ENCODE results near the gene TATDN2. TPM values are rescaled to one million over a fixed set of nuclear protein-coding genes. Genes with fewer than 3 reads are reported as not detected.

The TATDN2 gene
- total and polyA plus RNA-seq, 9 of the 15 experiments (the other 6 are each of a cell fraction or from before 2014, with no cell fraction given) = 5.2 to 44.7 (median 25.8) TPM

DNA sequence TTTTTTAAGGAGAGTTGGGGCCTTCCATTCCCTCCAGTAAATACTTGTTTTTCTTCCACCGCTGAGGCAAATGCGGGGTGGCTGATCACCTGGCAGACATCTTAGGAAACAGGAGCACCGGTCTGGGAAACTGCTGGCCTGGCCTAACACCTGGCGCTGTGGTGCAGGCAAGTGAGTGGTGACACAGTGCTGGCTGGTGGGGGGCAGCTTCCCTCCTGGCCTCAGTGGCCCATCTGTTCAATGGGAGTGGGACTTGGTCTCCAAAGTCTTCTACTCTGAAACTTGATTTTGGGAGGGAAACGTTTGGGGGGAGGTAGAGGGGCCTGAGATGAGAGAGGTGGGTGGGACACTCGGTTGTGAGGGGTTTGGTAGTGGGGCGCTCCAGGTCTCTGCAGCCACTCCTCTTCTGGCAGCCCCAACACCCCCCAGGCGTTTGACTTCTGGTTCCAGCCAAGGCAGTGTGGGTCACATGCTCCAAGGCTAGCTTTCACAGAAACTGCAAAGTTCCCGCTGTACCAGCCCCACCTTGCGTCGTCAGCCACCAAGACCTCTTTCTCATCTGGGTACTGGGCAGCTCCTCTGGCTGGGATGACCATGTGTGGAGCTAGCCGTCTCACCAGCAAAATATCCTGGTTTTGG lies 39.8 kb downstream of the TATDN2 start:
- H3K9me1 ChIP-seq (ENCODE audit: control insufficient read depth, insufficient read depth, low read length) = no peaks in the 10 kb centered on the region
- no peaks in the 10 kb centered on the region for H3K9me3 ChIP-seq (replicated peaks; ENCODE audit: control insufficient read depth, insufficient read depth, low read depth, low read length)
- no peak overlapping the region for H3K4me2 ChIP-seq (ENCODE audit: insufficient read depth, low read length)
- no peaks in the 10 kb centered on the region for H3K27me3 ChIP-seq (ENCODE audit: control insufficient read depth in 2 of 2, insufficient read depth in 2 of 2, low read length in 2 of 2)
- H3K79me2 ChIP-seq (ENCODE audit: control insufficient read depth, insufficient read depth, low read length) = no peaks in the 10 kb centered on the region
- H3K4me1 ChIP-seq (replicated peaks in 1 of 2; ENCODE audit: control insufficient read depth in 2 of 2, insufficient read depth in 2 of 2, low read length in 2 of 2) = peaks cover 8 to 11% of the 10 kb centered on the region in 2 experiments
- TF ChIP-seq ZNF445 (CRISPR knock-in tag; IDR thresholded peaks at IDR 0.05; ENCODE audit: low read depth) (no peak), ZNF668 (CRISPR knock-in tag; IDR thresholded peaks at IDR 0.05) (no peak), KLF1 (tag; IDR thresholded peaks at IDR 0.05) (no peak), BACH1 (tag; IDR thresholded peaks at IDR 0.05) (no peak), POLR2G (IDR thresholded peaks at IDR 0.05; ENCODE audit: low read depth, low read length) (peak; percentile 36; the same call in 1 of the 2 replicates)
- TF ChIP-seq, protein P1, sequence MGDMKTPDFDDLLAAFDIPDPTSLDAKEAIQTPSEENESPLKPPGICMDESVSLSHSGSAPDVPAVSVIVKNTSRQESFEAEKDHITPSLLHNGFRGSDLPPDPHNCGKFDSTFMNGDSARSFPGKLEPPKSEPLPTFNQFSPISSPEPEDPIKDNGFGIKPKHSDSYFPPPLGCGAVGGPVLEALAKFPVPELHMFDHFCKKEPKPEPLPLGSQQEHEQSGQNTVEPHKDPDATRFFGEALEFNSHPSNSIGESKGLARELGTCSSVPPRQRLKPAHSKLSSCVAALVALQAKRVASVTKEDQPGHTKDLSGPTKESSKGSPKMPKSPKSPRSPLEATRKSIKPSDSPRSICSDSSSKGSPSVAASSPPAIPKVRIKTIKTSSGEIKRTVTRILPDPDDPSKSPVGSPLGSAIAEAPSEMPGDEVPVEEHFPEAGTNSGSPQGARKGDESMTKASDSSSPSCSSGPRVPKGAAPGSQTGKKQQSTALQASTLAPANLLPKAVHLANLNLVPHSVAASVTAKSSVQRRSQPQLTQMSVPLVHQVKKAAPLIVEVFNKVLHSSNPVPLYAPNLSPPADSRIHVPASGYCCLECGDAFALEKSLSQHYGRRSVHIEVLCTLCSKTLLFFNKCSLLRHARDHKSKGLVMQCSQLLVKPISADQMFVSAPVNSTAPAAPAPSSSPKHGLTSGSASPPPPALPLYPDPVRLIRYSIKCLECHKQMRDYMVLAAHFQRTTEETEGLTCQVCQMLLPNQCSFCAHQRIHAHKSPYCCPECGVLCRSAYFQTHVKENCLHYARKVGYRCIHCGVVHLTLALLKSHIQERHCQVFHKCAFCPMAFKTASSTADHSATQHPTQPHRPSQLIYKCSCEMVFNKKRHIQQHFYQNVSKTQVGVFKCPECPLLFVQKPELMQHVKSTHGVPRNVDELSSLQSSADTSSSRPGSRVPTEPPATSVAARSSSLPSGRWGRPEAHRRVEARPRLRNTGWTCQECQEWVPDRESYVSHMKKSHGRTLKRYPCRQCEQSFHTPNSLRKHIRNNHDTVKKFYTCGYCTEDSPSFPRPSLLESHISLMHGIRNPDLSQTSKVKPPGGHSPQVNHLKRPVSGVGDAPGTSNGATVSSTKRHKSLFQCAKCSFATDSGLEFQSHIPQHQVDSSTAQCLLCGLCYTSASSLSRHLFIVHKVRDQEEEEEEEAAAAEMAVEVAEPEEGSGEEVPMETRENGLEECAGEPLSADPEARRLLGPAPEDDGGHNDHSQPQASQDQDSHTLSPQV (IDR thresholded peaks at IDR 0.05) = no peak
- TF ChIP-seq, protein P2, sequence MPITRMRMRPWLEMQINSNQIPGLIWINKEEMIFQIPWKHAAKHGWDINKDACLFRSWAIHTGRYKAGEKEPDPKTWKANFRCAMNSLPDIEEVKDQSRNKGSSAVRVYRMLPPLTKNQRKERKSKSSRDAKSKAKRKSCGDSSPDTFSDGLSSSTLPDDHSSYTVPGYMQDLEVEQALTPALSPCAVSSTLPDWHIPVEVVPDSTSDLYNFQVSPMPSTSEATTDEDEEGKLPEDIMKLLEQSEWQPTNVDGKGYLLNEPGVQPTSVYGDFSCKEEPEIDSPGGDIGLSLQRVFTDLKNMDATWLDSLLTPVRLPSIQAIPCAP (CRISPR knock-in tag; IDR thresholded peaks at IDR 0.05; ENCODE audit: borderline replicate concordance) = no peak
- H3K27ac ChIP-seq (ENCODE audit: extremely low read depth, low read depth, low read length) = no peak overlapping the region
- no peak for DNase-seq (ENCODE audit: extremely low read depth in 1 of 4, low spot score in 3 of 4)
- POLR2A ChIA-PET = interaction anchor here (0.6 to 2.6 kb wide), 3 partner anchors 11 to 497 kb away, joined by 3 to 11 read pairs (median 3); partner anchors contain the start of gene SEC13
- H3K36me3 ChIP-seq (ENCODE audit: control insufficient read depth, insufficient read depth, low read length) = peaks cover 36% of the 10 kb centered on the region; the same call in 2 of the 3 replicates
- 0 out of 4 replicates have a peak overlapping the region, but pooled peaks of 1 of the 2 experiments have one; percentile 3 for H3K9ac ChIP-seq (ENCODE audit: insufficient read depth in 1 of 2, low read depth in 2 of 2, low read length in 2 of 2)
- WGBS (ENCODE audit: insufficient coverage, low coverage, missing lambda C conversion rate) = 85% methylated on average over 12 of the region's 12 CpGs
- CTCF ChIA-PET (ENCODE audit: low intra/inter-chr PET ratio) = no interaction called here
- H3K4me3 ChIP-seq = no peak overlapping the region
- intact Hi-C loops (cut with micrococcal nuclease) (no loop called here), in situ Hi-C loops (cut with MboI) (no loop called here)
- no peak for ATAC-seq
- no peaks in the 10 kb centered on the region for H4K20me1 ChIP-seq (replicated peaks; ENCODE audit: control insufficient read depth, insufficient read depth, low read length)
- no peak overlapping the region for H2AFZ ChIP-seq (ENCODE audit: low read depth, low read length)
- no TSS peak for BruUV-seq (replicated peaks)
- no peak for FAIRE-seq

Data from K562 (cell line).